HCT116 (cell line): ENCODE measurements around the gene RGS19. TPM values are rescaled to one million over a fixed set of nuclear protein-coding genes. Genes with fewer than 3 reads are reported as not detected.

ENCODE experiments used
- ATAC-seq: fragments of 200-7000 bp; cut with Tn5 transposase; 2 replicates; pipeline ENCODE4 v1.9.1; 2020; ENCODE audit warnings: mild to moderate bottlenecking, moderate library complexity
- BruUV-seq: library from RNA; stranded (reverse); fragments of 400-500 nt; replicated peaks from 2 replicates; lab custom pipeline; 2021; lab: Mats Ljungman, UMichigan
- CTCF ChIA-PET: fragments of 300-600 bp; sonication (Branson Sonifier 250); formaldehyde crosslinking; loops from one replicate; lab custom pipeline; 2021; ENCODE audit warnings: antibody characterized with exemption; lab: Charles Lee
- POLR2A ChIA-PET: fragments of 300-600, 350-600 bp; sonication (Branson Sonifier 250); formaldehyde crosslinking; loops from one replicate; lab custom pipeline; 2021; ENCODE audit warnings: antibody characterized with exemption; lab: Charles Lee
- RAD21 ChIA-PET, 2 experiments: fragments of 300-600 bp; sonication (Branson Sonifier 250); formaldehyde crosslinking; loops; one replicate each; lab custom pipeline; 2023; ENCODE audit warnings: low total read pairs in 2 of 2; ENCODE audit not compliant: uncharacterized antibody in 2 of 2, unreplicated experiment in 2 of 2, low non-redundant PET in 1 of 2; lab: Charles Lee
- DNase-seq: peaks from one replicate; pipeline ENCODE4 v3.0.0-alpha.2; 2010; ENCODE audit warnings: low read depth, low spot score
- H2AFZ ChIP-seq: fragments of 200-600 bp; shearing (Covaris generic), sonication (generic); 2 replicates; pipeline ENCODE4 v1.6.1; 2017; ENCODE audit warnings: low read depth, mixed run types, mixed read lengths, antibody characterized with exemption, low read length; ENCODE audit not compliant: poor library complexity, severe bottlenecking
- H3K27ac ChIP-seq: 2 replicates; pipeline ENCODE4 v1.5.1; 2012; ENCODE audit warnings: low read depth, low read length
- H3K27me3 ChIP-seq: fragments of 200-600 bp; sonication (generic); 2 replicates; pipeline ENCODE4 v1.6.1; 2016; ENCODE audit warnings: mixed run types, low read length, mixed read lengths; ENCODE audit not compliant: insufficient read depth
- H3K36me3 ChIP-seq, 2 experiments: fragments of 200-500 bp in 1 of 2; fragments of 200-600 bp in 1 of 2; sonication (Bioruptor generic) in 1 of 2; sonication (generic) in 1 of 2; 2 replicates each; pipeline versions ENCODE4 v1.5.1 to v1.6.1; 2014 to 2016; ENCODE audit warnings: low read length in 2 of 2, inconsistent platforms in 1 of 2, mixed read lengths in 1 of 2, mixed run types in 1 of 2; ENCODE audit not compliant: insufficient read depth in 2 of 2, control insufficient read depth in 1 of 2
- H3K4me1 ChIP-seq, 2 experiments: fragments of 200-600 bp in 1 of 2; sonication (generic) in 1 of 2; 2 replicates each; pipeline versions ENCODE4 v1.5.1 to v1.6.1; 2012 to 2017; ENCODE audit warnings: low read length in 2 of 2, inconsistent platforms in 1 of 2, mild to moderate bottlenecking in 1 of 2, mixed read lengths in 1 of 2, mixed run types in 1 of 2, moderate library complexity in 1 of 2; ENCODE audit not compliant: insufficient read depth in 2 of 2, control insufficient read depth in 1 of 2
- H3K4me2 ChIP-seq: fragments of 200-600 bp; sonication (generic); 2 replicates; pipeline ENCODE4 v1.6.1; 2017; ENCODE audit warnings: mixed run types, low read length, mixed read lengths
- H3K4me3 ChIP-seq, 2 experiments: fragments of 200-600 bp in 1 of 2; sonication (generic) in 1 of 2; replicated peaks in 1 of 2; 2 replicates each; pipeline ENCODE4 v1.5.1; 2011 to 2016; ENCODE audit warnings: low read length in 2 of 2, control low read depth in 1 of 2, low read depth in 1 of 2, mild to moderate bottlenecking in 1 of 2, mixed read lengths in 1 of 2, mixed run types in 1 of 2
- H3K79me2 ChIP-seq: fragments of 200-600 bp; sonication (generic); 2 replicates; pipeline ENCODE4 v1.6.1; 2017; ENCODE audit warnings: mild to moderate bottlenecking, mixed run types, low read length, moderate library complexity, mixed read lengths; ENCODE audit not compliant: insufficient read depth
- H3K9ac ChIP-seq: fragments of 200-600 bp; sonication (generic); 2 replicates; pipeline ENCODE4 v1.6.1; 2016; ENCODE audit warnings: low read length, mixed read lengths
- H3K9me2 ChIP-seq: fragments of 200-600 bp; sonication (generic), shearing (Covaris generic); 2 replicates; pipeline ENCODE4 v1.6.1; 2017; ENCODE audit warnings: mixed run types, mild to moderate bottlenecking, moderate library complexity; ENCODE audit not compliant: insufficient read depth
- H3K9me3 ChIP-seq, 2 experiments: fragments of 200-500 bp in 1 of 2; fragments of 200-600 bp in 1 of 2; sonication (Bioruptor generic) in 1 of 2; sonication (generic) in 1 of 2; 2 replicates each; pipeline ENCODE4 v1.6.1; 2014 to 2017; ENCODE audit warnings: low read length in 2 of 2, mixed read lengths in 2 of 2, inconsistent platforms in 1 of 2, low read depth in 1 of 2, mild to moderate bottlenecking in 1 of 2, mixed run types in 1 of 2, moderate library complexity in 1 of 2; ENCODE audit not compliant: control insufficient read depth in 1 of 2, insufficient read depth in 1 of 2
- H4K20me1 ChIP-seq: fragments of 200-600 bp; sonication (generic), shearing (Covaris generic); 2 replicates; pipeline ENCODE4 v1.6.1; 2017; ENCODE audit warnings: mixed run types, mild to moderate bottlenecking, moderate library complexity; ENCODE audit not compliant: insufficient read depth
- CBX3 ChIP-seq: IDR thresholded peaks from 2 replicates; pipeline ENCODE4 v1.6.1; 2012; ENCODE audit warnings: low read depth
- CEBPB ChIP-seq: IDR thresholded peaks from 2 replicates; pipeline ENCODE4 v1.6.1; 2012; ENCODE audit warnings: low read depth
- EGR1 ChIP-seq: IDR thresholded peaks from 2 replicates; pipeline ENCODE4 v1.6.1; 2012; ENCODE audit warnings: low read depth
- ELF1 ChIP-seq: IDR thresholded peaks from 2 replicates; pipeline ENCODE4 v1.6.1; 2012; ENCODE audit warnings: low read depth, borderline replicate concordance
- FOSL1 ChIP-seq: IDR thresholded peaks from 2 replicates; pipeline ENCODE4 v1.6.1; 2012; ENCODE audit warnings: low read depth
- JUND ChIP-seq: IDR thresholded peaks from 2 replicates; pipeline ENCODE4 v1.6.1; 2012
- POLR2A ChIP-seq: IDR thresholded peaks from 2 replicates; pipeline ENCODE4 v1.7.0; 2011; ENCODE audit warnings: borderline replicate concordance; ENCODE audit not compliant: insufficient read depth, insufficient read length; ENCODE audit errors: extremely low read depth
- RAD21 ChIP-seq: IDR thresholded peaks from 2 replicates; pipeline ENCODE4 v1.6.1; 2012; ENCODE audit warnings: low read depth, mild to moderate bottlenecking
- REST ChIP-seq: IDR thresholded peaks from 2 replicates; pipeline ENCODE4 v1.6.1; 2012; ENCODE audit warnings: low read depth
- SRF ChIP-seq: IDR thresholded peaks from 2 replicates; pipeline ENCODE4 v1.6.1; 2012; ENCODE audit warnings: low read depth
- TCF7L2 ChIP-seq: IDR thresholded peaks from 2 replicates; pipeline ENCODE4 v1.7.0; 2011; ENCODE audit warnings: borderline replicate concordance, inconsistent platforms; ENCODE audit not compliant: insufficient read depth, insufficient read length; ENCODE audit errors: extremely low read depth
- YY1 ChIP-seq: IDR thresholded peaks from 2 replicates; pipeline ENCODE4 v1.6.1; 2011; ENCODE audit warnings: low read length, low read depth, moderate library complexity, mild to moderate bottlenecking; ENCODE audit not compliant: insufficient replicate concordance; ENCODE audit errors: extremely low read depth
- ZBTB33 ChIP-seq: IDR thresholded peaks from 2 replicates; pipeline ENCODE4 v1.6.1; 2011; ENCODE audit warnings: mild to moderate bottlenecking, low read length, moderate library complexity; ENCODE audit not compliant: insufficient replicate concordance; ENCODE audit errors: extremely low read depth
- ZFX ChIP-seq: fragments of 450-650 bp; IDR thresholded peaks from 2 replicates; pipeline ENCODE4 v1.6.1; 2017
- ZNF274 ChIP-seq: fragments of 200-500 bp; sonication (Bioruptor generic); IDR thresholded peaks from 2 replicates; pipeline ENCODE4 v1.6.1; 2014; ENCODE audit warnings: mild to moderate bottlenecking, low read depth, low read length, inconsistent platforms
- intact Hi-C: fragments of 100-400 bp; cut with micrococcal nuclease; formaldehyde crosslinking; loops from 2 replicates; pipeline ENCODE4 v1.10.0; 2022
- total RNA-seq: library from RNA; stranded (reverse); gene quantifications from one replicate; pipeline ENCODE4 v1.2.1, GENCODE V29; 2021; ENCODE audit not compliant: unreplicated experiment
- TF ChIP-seq, protein P1 (sequence below), 3 experiments: fragments of 200-600 bp in 1 of 3; sonication (generic) in 1 of 3; IDR thresholded peaks in 2 of 3; conservative IDR thresholded peaks in 1 of 3; 2 replicates each; pipeline ENCODE4 v1.5.1; 2012 to 2017; ENCODE audit warnings: low read depth in 2 of 3, low read length in 2 of 3, antibody characterized with exemption in 1 of 3, borderline replicate concordance in 1 of 3, control low read depth in 1 of 3, mild to moderate bottlenecking in 1 of 3, mixed read lengths in 1 of 3, mixed run types in 1 of 3, moderate library complexity in 1 of 3; ENCODE audit not compliant: insufficient read depth in 1 of 3

RGS19 gene
- total RNA-seq, 1 experiment from 2014 or later, result 21.4 TPM

- RAD21 ChIA-PET, result interaction anchor here in 1 of 2 experiments (1.8 kb wide), 1 partner anchor 24 kb away, joined by 5 read pairs; no protein-coding TSS in a partner anchor
- peak overlapping the region; percentile 76 for H3K27ac ChIP-seq
- peak overlapping the region; percentile 78 for H3K9ac ChIP-seq
- POLR2A ChIA-PET, result interaction anchor here (1.0 to 1.3 kb wide), 4 partner anchors 8 to 197 kb away, joined by 4 to 7 read pairs (median 4); partner anchors contain the start of genes PRPF6 and TPD52L2
- TF ChIP-seq FOSL1 (no peak), YY1 (no peak), ZFX (no peak), RAD21 (no peak), POLR2A (no peak), JUND (no peak), TCF7L2 (no peak), ZNF274 (no peak), ELF1 (no peak), CBX3 (no peak), EGR1 (no peak), SRF (no peak), CEBPB (no peak), ZBTB33 (no peak), REST (no peak)
- TF ChIP-seq, protein P1, sequence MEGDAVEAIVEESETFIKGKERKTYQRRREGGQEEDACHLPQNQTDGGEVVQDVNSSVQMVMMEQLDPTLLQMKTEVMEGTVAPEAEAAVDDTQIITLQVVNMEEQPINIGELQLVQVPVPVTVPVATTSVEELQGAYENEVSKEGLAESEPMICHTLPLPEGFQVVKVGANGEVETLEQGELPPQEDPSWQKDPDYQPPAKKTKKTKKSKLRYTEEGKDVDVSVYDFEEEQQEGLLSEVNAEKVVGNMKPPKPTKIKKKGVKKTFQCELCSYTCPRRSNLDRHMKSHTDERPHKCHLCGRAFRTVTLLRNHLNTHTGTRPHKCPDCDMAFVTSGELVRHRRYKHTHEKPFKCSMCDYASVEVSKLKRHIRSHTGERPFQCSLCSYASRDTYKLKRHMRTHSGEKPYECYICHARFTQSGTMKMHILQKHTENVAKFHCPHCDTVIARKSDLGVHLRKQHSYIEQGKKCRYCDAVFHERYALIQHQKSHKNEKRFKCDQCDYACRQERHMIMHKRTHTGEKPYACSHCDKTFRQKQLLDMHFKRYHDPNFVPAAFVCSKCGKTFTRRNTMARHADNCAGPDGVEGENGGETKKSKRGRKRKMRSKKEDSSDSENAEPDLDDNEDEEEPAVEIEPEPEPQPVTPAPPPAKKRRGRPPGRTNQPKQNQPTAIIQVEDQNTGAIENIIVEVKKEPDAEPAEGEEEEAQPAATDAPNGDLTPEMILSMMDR (IDR thresholded peaks at IDR 0.05 in 2 of 3, conservative IDR thresholded peaks at IDR 0.05 in 1 of 3; ENCODE audit: borderline replicate concordance in 1 of 3, insufficient read depth in 1 of 3, low read depth in 2 of 3, low read length in 2 of 3), result no peak
- peaks cover 38 to 59% of the 10 kb centered on the region in 2 experiments for H3K4me1 ChIP-seq
- H3K9me2 ChIP-seq, result no peaks in the 10 kb centered on the region
- CTCF ChIA-PET, result interaction anchor here (1.0 to 1.5 kb wide), 4 partner anchors 8 to 197 kb away, joined by 3 to 8 read pairs (median 4); partner anchors contain the start of gene TPD52L2
- no peaks in the 10 kb centered on the region for H3K36me3 ChIP-seq
- no peak for DNase-seq
- H3K27me3 ChIP-seq, result no peaks in the 10 kb centered on the region
- no peaks in the 10 kb centered on the region for H3K9me3 ChIP-seq
- H3K4me3 ChIP-seq, result peak overlapping the region; percentile 78 to 84
- peak overlapping the region; percentile 84 for H3K4me2 ChIP-seq
- TSS peak; percentile 87 for BruUV-seq
- H3K79me2 ChIP-seq, result no peaks in the 10 kb centered on the region
- ATAC-seq, result no peak
- intact Hi-C loops, result no loop called here
- H2AFZ ChIP-seq, result no peak overlapping the region
- H4K20me1 ChIP-seq, result no peaks in the 10 kb centered on the region
Observed at GRCh38 chr20:64062276-64062595, 17.1 kb downstream of the RGS19 start.
